GM12878 (cell line): ENCODE measurements around the gene MYO3B. TPM values are rescaled to one million over a fixed set of nuclear protein-coding genes. Genes with fewer than 3 reads are reported as not detected.

Source experiments
- ATAC-seq: fragments of 200-7000 bp; cut with Tn5 transposase; 3 replicates; pipeline ENCODE4 v1.9.1; 2020; ENCODE audit warnings: mild to moderate bottlenecking, moderate library complexity
- BruUV-seq: library from RNA; stranded (reverse); fragments of 400-500 nt; replicated peaks from 2 replicates; lab custom pipeline; 2021; lab: Mats Ljungman, UMichigan
- CTCF ChIA-PET: fragments of 300-600 bp; sonication (Branson Sonifier 250); formaldehyde crosslinking; extraction: SDS; loops from one replicate; lab custom pipeline; 2021; ENCODE audit warnings: inconsistent platforms; lab: Yijun Ruan, JAX
- POLR2A ChIA-PET: fragments of 350-600 bp; formaldehyde crosslinking; extraction: SDS; loops from one replicate; lab custom pipeline; 2021; ENCODE audit warnings: inconsistent platforms; lab: Charles Lee
- RAD21 ChIA-PET: fragments of 300-600 bp; sonication (Branson Sonifier 250); formaldehyde crosslinking; loops from one replicate; lab custom pipeline; 2023; ENCODE audit warnings: antibody characterized with exemption; ENCODE audit not compliant: unreplicated experiment; lab: Charles Lee
- SMC1A ChIA-PET: fragments of 300-600 bp; sonication (Branson Sonifier 250); formaldehyde crosslinking; loops from one replicate; lab custom pipeline; 2023; ENCODE audit not compliant: unreplicated experiment, uncharacterized antibody; lab: Charles Lee
- DNase-seq: peaks from one replicate; pipeline ENCODE4 v3.0.0-alpha.2; 2011; ENCODE audit warnings: low read depth, low spot score
- FAIRE-seq: peaks from 3 replicates; lab custom pipeline; 2011; peaks lifted over from hg19 to GRCh38; lab: Jason Lieb, UNC
- H2AFZ ChIP-seq: 2 replicates; pipeline ENCODE4 v1.6.0; 2011; ENCODE audit warnings: low read depth, low read length, control low read depth; ENCODE audit not compliant: control insufficient read depth
- H3K27ac ChIP-seq: 2 replicates; pipeline ENCODE4 v1.5.1; 2011; ENCODE audit warnings: control low read depth; ENCODE audit not compliant: control insufficient read depth, insufficient read depth
- H3K27me3 ChIP-seq, 2 experiments: replicated peaks in 1 of 2; 2 replicates each; pipeline versions ENCODE4 v1.6.0 to v1.6.1; 2011; ENCODE audit warnings: low read length in 1 of 2; ENCODE audit not compliant: control insufficient read depth in 2 of 2, insufficient read depth in 2 of 2
- H3K36me3 ChIP-seq, 2 experiments: 2 replicates each; pipeline ENCODE4 v1.5.1; 2011; ENCODE audit warnings: low read length in 1 of 2; ENCODE audit not compliant: control insufficient read depth in 2 of 2, insufficient read depth in 2 of 2
- H3K4me1 ChIP-seq: 2 replicates; pipeline ENCODE4 v1.6.1; 2011; ENCODE audit warnings: mild to moderate bottlenecking, low read length, moderate library complexity, mixed read lengths; ENCODE audit not compliant: control insufficient read depth, insufficient read depth
- H3K4me2 ChIP-seq: 2 replicates; pipeline ENCODE4 v1.6.0; 2011; ENCODE audit warnings: control low read depth; ENCODE audit not compliant: control insufficient read depth, insufficient read depth
- H3K4me3 ChIP-seq: fragments of 200-600 bp; sonication (generic); 2 replicates; pipeline ENCODE4 v1.5.1; 2016
- H3K79me2 ChIP-seq: 2 replicates; pipeline ENCODE4 v1.6.0; 2011; ENCODE audit warnings: low read length; ENCODE audit not compliant: control insufficient read depth, insufficient read depth
- H3K9ac ChIP-seq: 2 replicates; pipeline ENCODE4 v1.8.0; 2011; ENCODE audit warnings: low read length, control low read depth, mixed read lengths; ENCODE audit not compliant: control insufficient read depth, insufficient read depth
- H3K9me3 ChIP-seq: replicated peaks from 3 replicates; pipeline ENCODE4 v1.5.1; 2011; ENCODE audit warnings: mild to moderate bottlenecking, low read length; ENCODE audit not compliant: control insufficient read depth, insufficient read depth
- H4K20me1 ChIP-seq: 2 replicates; pipeline ENCODE4 v1.6.0; 2011; ENCODE audit not compliant: control insufficient read depth, insufficient read depth
- ZBTB4 ChIP-seq: fragments of 450-650 bp; formaldehyde crosslinking; IDR thresholded peaks from 2 replicates; pipeline ENCODE4 v1.4.0; 2022; ENCODE audit warnings: mild to moderate bottlenecking, moderate library complexity
- ZNF24 ChIP-seq: fragments of 450-650 bp; IDR thresholded peaks from 2 replicates; pipeline ENCODE4 v1.6.1; 2017; ENCODE audit warnings: antibody characterized with exemption, mild to moderate bottlenecking
- WGBS: methylation state at CpG from one replicate; pipeline ENCODE4 v1.1.6; 2016; ENCODE audit warnings: low lambda C conversion rate; ENCODE audit not compliant: insufficient replicate concordance, insufficient coverage; ENCODE audit errors: missing lambda C conversion rate; 5-methylcytosine and 5-hydroxymethylcytosine counted together
- in situ Hi-C: fragments of 300-500 bp; cut with MboI; formaldehyde crosslinking; loops from 9 replicates; pipeline ENCODE4 v1.14.3; 2018; ENCODE audit warnings: mixed read lengths
- intact Hi-C: fragments of 100-400 bp; cut with micrococcal nuclease; formaldehyde crosslinking; loops from one replicate; pipeline ENCODE4 v1.14.2; 2022; ENCODE audit not compliant: unreplicated experiment
- polyA plus RNA-seq, 11 experiments: library from polyadenylated mRNA; depleted of rRNA in 4 of 11; unstranded in 6 of 11; stranded (reverse) in 5 of 11; fragments of >200 nt; fragmentation: Nextera tagmentation in 4 of 11; fragmentation: Illumina TruSeq in 1 of 11; extraction: Ambion mirVana in 4 of 11; extraction: Trizol in 1 of 11; gene quantifications; 1 replicate in 1 of 11; 2 replicates in 10 of 11; pipeline versions ENCODE4 v1.2.1 to v1.2.3, GENCODE V29; 2011 to 2016; ENCODE audit warnings: inconsistent platforms in 2 of 11, missing spikeins in 2 of 11, low read depth in 1 of 11
- total RNA-seq, 4 experiments: library from RNA; depleted of rRNA in 3 of 4; stranded (reverse); fragments of >200 nt in 3 of 4; fragmentation: Illumina TruSeq in 1 of 4; extraction: Trizol in 1 of 4; gene quantifications; 2 replicates each; pipeline versions ENCODE4 v1.2.1 to v1.2.3, GENCODE V29; 2013 to 2021

The MYO3B gene
- total and polyA plus RNA-seq, 10 of the 15 experiments (the other 5 are each of a cell fraction or from before 2014, with no cell fraction given), result 1.1 to 7.1 (median 2.1) TPM

- in situ Hi-C loops, result no loop called here
- H3K4me2 ChIP-seq, result no peak overlapping the region
Observed at GRCh38 chr2:170641961-170642360, 464.0 kb downstream of the MYO3B start.

More at GRCh38 chr2:170641961-170642360, 464.0 kb downstream of the MYO3B start:
- no peaks in the 10 kb centered on the region for H3K79me2 ChIP-seq
- no TSS peak for BruUV-seq
- WGBS, result 56% methylated on average over 4 of the region's 4 CpGs
- no peaks in the 10 kb centered on the region for H3K9me3 ChIP-seq
- CTCF ChIA-PET, result interaction anchor here (1.1 kb wide), 1 partner anchor 233 kb away, joined by 3 read pairs; no protein-coding TSS in a partner anchor
- SMC1A ChIA-PET, result interaction anchor here (1.1 to 1.2 kb wide), 2 partner anchors 9 to 38 kb away, joined by 3 read pairs; no protein-coding TSS in a partner anchor
- H3K4me3 ChIP-seq, result no peak overlapping the region
- no peaks in the 10 kb centered on the region for H3K4me1 ChIP-seq
- ATAC-seq (no peak), FAIRE-seq (no peak), DNase-seq (no peak)
- no peak overlapping the region for H2AFZ ChIP-seq
- POLR2A ChIA-PET, result no interaction called here
- no peaks in the 10 kb centered on the region for H4K20me1 ChIP-seq
- no peak overlapping the region for H3K27ac ChIP-seq
- no peaks in the 10 kb centered on the region for H3K27me3 ChIP-seq
- intact Hi-C loops, result no loop called here
- no peaks in the 10 kb centered on the region for H3K36me3 ChIP-seq
- peak; percentile 57; the same call in 1 of the 2 replicates for TF ChIP-seq ZNF24
- TF ChIP-seq ZBTB4 (CRISPR knock-in tag), result no peak
- RAD21 ChIA-PET, result interaction anchor here (2.9 kb wide), 1 partner anchor 38 kb away, joined by 8 read pairs; no protein-coding TSS in a partner anchor
- H3K9ac ChIP-seq, result no peak overlapping the region
